DMS53 treated with DMSO at 0.1 percent for 48 hours (cell line): ENCODE measurements around the gene ASTL.
A peak's percentile ranks its signal among the peaks of the same experiment; 100 is the strongest.

Experiments
- DNase-seq: peaks from one replicate; lab custom pipeline; 2025; ENCODE audit not compliant: unreplicated experiment; lab: John Stamatoyannopoulos, UW

The ASTL gene

GRCh38 chr2:96131152-96131812, 7.0 kb downstream of the ASTL start:
- no peak for DNase-seq

DNA sequence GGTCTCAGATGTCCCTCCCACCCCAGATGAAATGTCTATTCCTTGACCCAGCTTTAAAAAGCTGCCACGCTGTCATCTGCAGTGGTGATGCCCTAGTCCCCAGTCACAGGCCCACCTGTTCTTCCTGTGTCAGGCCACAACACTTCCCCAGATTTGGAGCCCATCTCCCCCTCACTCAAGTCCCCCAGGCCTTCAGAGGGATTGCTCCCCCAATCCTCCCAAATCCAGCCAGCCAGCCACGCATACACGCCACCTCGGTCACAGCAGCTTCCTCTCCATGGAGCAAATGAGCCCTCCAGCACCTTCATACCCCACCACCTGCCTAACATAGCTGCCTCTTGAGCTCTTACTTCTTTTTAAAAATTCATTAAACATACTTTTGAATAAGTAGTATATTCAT, 7.8 kb downstream of the ASTL start:
- DNase-seq, result no peak

DNA sequence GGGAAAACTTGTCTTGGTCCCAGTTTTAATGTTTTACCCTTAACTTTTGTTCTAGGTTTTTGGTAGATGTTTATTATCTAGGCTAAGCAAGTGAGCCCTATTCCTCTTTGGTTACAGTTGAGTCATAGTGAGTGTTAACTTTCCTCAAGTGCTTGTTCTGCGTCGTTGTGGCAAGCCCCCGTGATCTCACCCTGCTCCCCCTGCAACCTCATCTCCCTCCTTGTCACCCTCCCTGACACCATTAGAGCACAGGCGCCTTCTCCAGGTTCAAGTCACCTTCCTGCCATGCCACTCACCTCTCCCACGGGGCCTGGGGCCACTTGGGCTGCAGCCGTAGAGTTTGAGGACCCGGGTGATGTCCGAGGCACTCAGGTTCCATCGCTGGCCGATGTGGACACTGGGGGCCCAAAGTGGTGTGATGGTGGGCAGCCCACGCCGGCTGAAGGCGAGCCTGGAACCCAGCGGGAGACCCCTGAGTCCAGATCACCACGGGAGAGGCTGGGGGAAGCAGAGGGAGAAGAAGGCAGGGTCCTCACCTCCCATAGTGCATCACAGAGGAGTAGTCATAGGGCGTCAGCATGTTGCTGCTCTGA, 8.7 kb downstream of the ASTL start:
- DNase-seq, result no peak

DNA sequence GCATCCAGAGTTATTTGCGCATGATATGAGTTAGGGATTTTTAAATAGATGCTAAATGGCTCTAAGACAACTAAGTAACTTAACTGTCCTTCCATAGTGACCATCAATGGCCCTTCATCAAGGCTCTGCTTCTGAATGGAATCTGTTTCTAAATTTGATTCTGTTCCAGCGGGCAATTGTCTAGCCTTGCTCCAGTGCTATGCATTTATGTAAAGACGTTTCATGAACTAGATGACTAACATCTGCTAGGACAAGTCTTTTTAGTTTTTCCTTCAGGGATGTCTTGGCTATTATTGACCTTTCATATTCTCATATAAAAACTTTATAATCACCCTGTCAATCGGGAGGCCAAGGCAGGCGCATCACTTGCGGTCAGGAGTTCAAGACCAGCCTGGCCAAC, 9.8 kb downstream of the ASTL start:
- DNase-seq, result no peak

DNA sequence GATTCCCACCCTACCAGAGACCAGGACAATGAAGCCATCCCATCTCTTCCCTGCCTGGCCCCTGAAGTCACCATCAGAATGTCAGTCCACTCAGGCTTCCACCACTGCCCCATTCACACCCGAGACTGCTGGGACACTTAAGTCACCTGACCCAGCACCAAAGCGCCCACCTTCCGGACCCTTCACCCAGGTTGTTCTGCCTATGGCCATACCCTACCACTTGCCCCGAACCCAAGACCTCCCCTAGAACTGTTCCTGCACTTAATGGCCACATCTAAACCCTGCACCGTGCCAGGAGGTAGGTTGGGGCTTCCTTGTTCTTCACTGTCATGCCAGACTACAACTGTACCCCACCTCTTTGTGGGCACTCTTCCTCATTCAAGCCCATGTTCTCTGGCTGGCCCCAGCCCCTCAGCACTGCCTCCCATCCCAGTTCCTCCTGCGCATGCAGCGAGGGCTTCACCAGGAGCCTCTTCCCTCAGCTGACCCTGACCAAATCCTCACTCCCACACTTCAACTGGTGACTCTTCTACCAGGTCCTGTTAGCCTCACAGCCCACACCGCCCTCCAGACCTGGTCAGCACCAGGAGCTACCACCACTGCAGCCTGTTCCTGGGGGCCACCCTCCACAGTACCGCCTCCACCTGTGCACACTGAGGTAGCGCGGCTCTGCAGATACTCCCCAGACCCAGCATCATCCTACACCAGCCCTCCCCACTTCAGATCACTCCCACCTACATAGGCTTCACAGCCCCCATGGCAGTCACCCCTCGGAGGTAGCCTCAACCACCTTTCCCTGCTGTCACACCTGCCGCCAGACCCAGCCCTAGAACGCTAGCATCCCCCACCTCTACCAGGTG, 13.7 kb downstream of the ASTL start:
- no peak for DNase-seq

DNA sequence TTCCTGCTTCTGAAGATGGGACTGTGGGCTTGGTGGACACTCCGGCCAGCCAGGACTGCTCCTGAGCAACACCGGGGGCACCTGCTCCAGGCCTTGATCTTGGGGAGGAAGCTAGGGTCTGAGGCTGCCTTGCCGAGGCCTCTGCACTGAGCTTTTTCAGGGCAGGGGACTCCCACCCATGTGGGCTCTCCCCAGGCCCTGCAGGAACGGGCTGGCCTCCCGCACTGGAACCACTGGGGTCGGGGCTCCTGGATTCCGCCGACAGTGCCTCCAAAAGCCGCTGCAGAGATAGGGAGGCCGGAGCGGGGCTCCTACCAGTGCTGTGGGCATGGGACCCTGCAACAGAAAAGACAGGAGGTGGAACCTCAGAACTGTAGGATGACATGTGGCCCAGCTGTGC, 14.4 kb downstream of the ASTL start:
- DNase-seq, result no peak

- no peak for DNase-seq
These were observed 15.0 kb downstream of the ASTL start for GRCh38 chr2:96123290-96123689.

- no peak for DNase-seq
These were observed 15.9 kb downstream of the ASTL start for GRCh38 chr2:96122391-96122790.

DNA sequence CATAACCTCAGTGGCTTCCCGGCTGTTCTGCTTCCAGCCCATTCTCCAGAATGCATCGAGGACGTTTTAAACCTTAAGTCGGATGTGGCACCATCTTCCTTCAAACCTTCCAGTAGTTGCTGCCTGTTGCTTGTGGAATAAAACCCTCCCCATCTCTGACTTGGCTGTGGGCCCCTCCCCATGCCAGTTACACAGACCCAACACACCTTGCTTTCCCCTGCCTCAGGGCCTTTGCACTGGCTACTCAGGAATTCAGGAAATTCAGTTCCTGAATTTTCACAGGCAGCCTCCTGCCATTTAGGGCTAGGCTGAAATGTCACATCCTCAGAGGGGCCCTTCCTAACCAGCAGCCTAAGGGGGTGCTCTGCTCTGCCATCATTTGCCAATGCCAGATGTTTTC, 16.9 kb downstream of the ASTL start:
- no peak for DNase-seq

GRCh38 chr2:96120991-96121390, 17.3 kb downstream of the ASTL start:
- no peak for DNase-seq

GRCh38 chr2:96120091-96120720, 18.1 kb downstream of the ASTL start:
- no peak for DNase-seq

GRCh38 chr2:96119389-96119751, 18.9 kb downstream of the ASTL start:
- no peak for DNase-seq

GRCh38 chr2:96118698-96119388, 19.5 kb downstream of the ASTL start:
- DNase-seq, result no peak

- no peak for DNase-seq
These were observed 20.4 kb downstream of the ASTL start for GRCh38 chr2:96117701-96118588.

- peak; percentile 26 for DNase-seq
These were observed 21.3 kb downstream of the ASTL start for GRCh38 chr2:96116879-96117533.

GRCh38 chr2:96116424-96116878, 21.9 kb downstream of the ASTL start, which contains the start of gene ADRA2B:
TSS of gene ADRA2B (minus strand) at chr2:96116571. CDS start at chr2:96116149, 422 bp downstream.
- DNase-seq, result peak; percentile 43

- no peak for DNase-seq
These were observed 22.5 kb downstream of the ASTL start for GRCh38 chr2:96115631-96116423.

DNA sequence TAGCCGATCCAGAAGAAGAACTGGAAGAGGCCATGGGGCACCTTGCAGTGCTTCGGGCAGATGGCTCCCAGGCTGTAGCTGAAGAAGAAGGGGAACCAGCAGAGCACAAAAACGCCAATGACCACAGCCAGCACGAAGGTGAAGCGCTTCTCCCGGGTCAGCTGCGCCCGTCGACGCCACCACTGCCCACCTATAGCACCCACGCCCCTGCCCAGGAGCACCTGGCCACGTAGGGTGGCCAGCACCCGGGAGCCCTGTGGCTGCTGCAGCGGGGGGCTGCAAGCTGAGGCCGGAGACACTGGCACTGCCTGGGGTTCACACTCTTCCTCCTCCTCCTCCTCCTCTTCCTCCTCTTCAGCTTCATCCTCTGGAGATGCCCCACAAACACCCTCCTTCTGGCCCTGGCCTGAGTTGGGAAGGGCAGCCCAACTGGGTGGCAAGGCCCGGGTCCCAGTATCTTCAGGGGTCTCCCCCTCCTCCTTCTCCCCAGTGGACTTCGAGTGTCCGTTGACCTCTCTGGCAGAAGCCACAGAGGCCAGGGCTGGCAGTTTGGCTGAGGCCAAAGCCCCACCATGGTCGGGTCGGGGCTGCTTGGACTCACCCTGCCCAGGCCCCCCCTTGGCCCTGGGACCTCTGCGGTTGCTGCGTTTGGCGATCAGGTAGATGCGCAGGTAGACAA, 23.3 kb downstream of the ASTL start:
- DNase-seq, result no peak
